ENCODE data around the gene WDR12. TPM values are rescaled to one million over a fixed set of nuclear protein-coding genes. Genes with fewer than 3 reads are reported as not detected.
A peak's percentile ranks its signal among the peaks of the same experiment; 100 is the strongest.
"Not testable (repeated sequence)": the region's sequence is repeated elsewhere in the genome, so short reads cannot be mapped to it uniquely, and the experiment has no call there.

WDR12 gene
- 33.5 TPM for total RNA-seq (ENCODE audit: unreplicated experiment)
- long read RNA-seq, full-length matches to known transcripts, result 14 of 17 reads
- long read RNA-seq, partial matches to known transcripts, result 1 of 17 reads
- long read RNA-seq, other reads (novel, unspliced or antisense), result 2 of 17 reads

DNA sequence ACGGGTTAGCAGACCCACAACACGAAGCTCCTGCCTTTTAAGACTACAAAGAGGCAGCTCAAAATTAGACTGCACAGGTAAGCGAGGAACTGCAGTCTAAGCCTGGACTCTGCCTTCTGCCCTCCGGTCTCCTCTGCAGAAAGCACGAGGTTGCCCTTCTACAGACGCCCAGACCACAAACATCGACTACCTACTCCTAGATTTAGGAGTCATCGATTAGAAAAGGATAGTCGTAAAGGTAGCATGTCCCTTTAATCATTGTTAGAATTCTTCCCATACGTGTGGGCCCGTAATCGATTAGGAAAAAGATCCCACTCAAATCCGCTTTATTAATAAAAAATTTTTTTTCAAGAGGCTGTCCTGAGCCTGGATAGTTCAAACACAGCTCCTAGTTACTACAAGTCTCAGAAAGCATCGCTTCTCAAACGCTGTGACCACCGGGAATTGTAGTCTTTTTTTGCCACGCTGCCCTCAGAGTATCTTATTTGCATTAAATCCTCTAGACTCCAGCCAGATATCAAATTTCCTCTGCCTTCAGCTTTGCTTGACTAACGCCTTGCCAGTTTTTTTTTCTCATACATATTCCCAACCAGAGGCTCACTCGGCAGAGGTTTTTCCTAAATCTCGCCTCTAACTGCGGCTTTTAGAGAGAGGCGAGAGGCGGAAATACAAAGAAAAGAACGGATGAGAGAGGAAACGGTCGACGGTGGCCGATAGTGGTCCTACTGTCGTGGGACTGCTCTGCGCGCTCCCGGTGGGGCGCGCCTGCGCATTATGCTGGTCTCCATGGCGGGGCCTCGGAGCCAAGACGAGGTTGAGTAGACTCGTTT lies at the start of gene WDR12, which contains the start of gene CARF:
Gene WDR12, minus strand, starts transcription at position 162 of the 830 bp plus-strand sequence. CDS start 197 bp downstream, outside the sequence.
Gene CARF, plus strand, starts transcription at position 764 of the 830 bp plus-strand sequence. CDS start 29,628 bp downstream, outside the sequence.
- H3K27ac Mint-ChIP-seq (ENCODE audit: unreplicated experiment), result peak within 1 kb of the TSS; percentile 98
- peaks cover 10% of the 10 kb centered on the region for H3K4me1 Mint-ChIP-seq (ENCODE audit: unreplicated experiment)
- no peaks in the 10 kb centered on the region for H3K9me3 Mint-ChIP-seq (ENCODE audit: unreplicated experiment)
- peak; percentile 88 for DNase-seq (ENCODE audit: low spot score)
- peaks cover 4% of the 10 kb centered on the region for H3K36me3 Mint-ChIP-seq (ENCODE audit: low read depth, unreplicated experiment)
- TF ChIP-seq, protein P1, sequence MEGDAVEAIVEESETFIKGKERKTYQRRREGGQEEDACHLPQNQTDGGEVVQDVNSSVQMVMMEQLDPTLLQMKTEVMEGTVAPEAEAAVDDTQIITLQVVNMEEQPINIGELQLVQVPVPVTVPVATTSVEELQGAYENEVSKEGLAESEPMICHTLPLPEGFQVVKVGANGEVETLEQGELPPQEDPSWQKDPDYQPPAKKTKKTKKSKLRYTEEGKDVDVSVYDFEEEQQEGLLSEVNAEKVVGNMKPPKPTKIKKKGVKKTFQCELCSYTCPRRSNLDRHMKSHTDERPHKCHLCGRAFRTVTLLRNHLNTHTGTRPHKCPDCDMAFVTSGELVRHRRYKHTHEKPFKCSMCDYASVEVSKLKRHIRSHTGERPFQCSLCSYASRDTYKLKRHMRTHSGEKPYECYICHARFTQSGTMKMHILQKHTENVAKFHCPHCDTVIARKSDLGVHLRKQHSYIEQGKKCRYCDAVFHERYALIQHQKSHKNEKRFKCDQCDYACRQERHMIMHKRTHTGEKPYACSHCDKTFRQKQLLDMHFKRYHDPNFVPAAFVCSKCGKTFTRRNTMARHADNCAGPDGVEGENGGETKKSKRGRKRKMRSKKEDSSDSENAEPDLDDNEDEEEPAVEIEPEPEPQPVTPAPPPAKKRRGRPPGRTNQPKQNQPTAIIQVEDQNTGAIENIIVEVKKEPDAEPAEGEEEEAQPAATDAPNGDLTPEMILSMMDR (IDR thresholded peaks at IDR 0.05; ENCODE audit: unreplicated experiment), result no peak
- peaks cover 4% of the 10 kb centered on the region for H3K27me3 Mint-ChIP-seq (ENCODE audit: unreplicated experiment)
- peak within 1 kb of the TSS; percentile 99 for H3K4me3 Mint-ChIP-seq (ENCODE audit: unreplicated experiment)

DNA sequence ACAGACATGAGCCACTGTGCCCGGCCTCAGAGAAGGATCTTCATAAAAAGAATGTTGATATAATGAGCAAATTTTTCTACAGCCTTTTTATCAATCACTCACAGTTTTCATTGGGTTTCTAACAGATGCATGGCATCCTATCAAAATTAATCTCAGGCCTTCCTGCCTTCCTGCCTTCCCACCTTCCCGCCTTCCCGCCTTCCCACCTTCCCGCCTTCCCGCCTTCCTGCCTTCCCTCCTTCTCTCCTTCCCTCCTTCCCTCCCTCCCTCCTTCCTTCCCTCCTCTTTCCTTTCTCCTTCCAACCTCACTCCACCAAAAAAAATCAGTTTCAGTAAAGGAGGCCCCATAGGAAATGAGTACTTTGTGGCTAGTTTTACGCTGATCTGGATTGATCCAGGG lies 49.1 kb upstream of the WDR12 start:
- H3K27me3 Mint-ChIP-seq (ENCODE audit: unreplicated experiment), result no peaks in the 10 kb centered on the region

DNA sequence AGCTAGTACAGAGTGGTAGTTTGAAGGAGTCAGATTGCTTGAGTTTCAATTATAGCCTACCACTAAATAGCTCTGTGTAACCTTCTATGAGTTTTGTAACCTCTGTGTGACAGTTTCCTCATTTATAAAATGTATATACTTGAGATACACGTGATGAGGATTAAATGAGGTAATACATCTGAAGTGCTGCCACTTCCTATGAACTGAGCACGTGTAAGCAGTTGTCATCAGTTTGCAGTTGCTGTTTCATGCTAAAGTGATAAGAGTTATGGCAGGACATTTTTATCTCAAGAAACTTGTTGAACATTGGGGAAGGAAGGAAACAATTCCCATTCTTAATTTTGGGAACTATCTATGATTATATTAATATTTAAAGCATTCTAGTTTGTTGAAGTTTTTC lies 39.1 kb upstream of the WDR12 start:
- DNase-seq (ENCODE audit: low spot score), result no peak
- H3K9me3 Mint-ChIP-seq (ENCODE audit: unreplicated experiment), result no peaks in the 10 kb centered on the region
- no peaks in the 10 kb centered on the region for H3K4me1 Mint-ChIP-seq (ENCODE audit: unreplicated experiment)
- H3K27me3 Mint-ChIP-seq (ENCODE audit: unreplicated experiment), result no peaks in the 10 kb centered on the region
- H3K4me3 Mint-ChIP-seq (ENCODE audit: unreplicated experiment), result no peak overlapping the region
- no peak overlapping the region for H3K27ac Mint-ChIP-seq (ENCODE audit: unreplicated experiment)
- H3K36me3 Mint-ChIP-seq (ENCODE audit: low read depth, unreplicated experiment), result peaks cover 27% of the 10 kb centered on the region
- TF ChIP-seq, protein P1 (IDR thresholded peaks at IDR 0.05; ENCODE audit: unreplicated experiment), result no peak

More for the DNA sequence above, 49.1 kb upstream of the WDR12 start:
- no peak for DNase-seq (ENCODE audit: low spot score)
- H3K4me3 Mint-ChIP-seq (ENCODE audit: unreplicated experiment), result no peak overlapping the region
- no peaks in the 10 kb centered on the region for H3K36me3 Mint-ChIP-seq (ENCODE audit: low read depth, unreplicated experiment)
- TF ChIP-seq, protein P1 (IDR thresholded peaks at IDR 0.05; ENCODE audit: unreplicated experiment), result no peak
- H3K27ac Mint-ChIP-seq (ENCODE audit: unreplicated experiment), result no peak overlapping the region
- H3K9me3 Mint-ChIP-seq (ENCODE audit: unreplicated experiment), result no peaks in the 10 kb centered on the region
- H3K4me1 Mint-ChIP-seq (ENCODE audit: unreplicated experiment), result no peaks in the 10 kb centered on the region

DNA sequence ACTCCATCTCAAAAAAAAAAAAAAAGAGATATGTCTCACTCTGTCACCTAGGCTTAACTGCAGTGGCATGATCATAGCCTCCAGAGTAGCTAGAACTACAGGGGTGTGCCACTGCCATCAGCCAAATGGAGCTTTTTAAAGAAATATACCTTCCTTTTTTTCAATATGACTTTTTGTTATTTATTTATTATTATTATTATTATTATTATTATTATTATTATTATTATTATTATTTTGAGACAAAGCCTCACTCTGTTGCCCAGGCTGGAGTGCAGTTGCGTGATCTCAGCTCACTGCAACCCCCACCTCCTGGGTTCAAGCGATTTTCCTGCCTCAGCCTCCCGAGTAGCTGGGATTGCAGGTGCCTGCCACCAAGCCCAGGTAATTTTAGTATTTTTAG lies 37.9 kb upstream of the WDR12 start:
- not testable (repeated sequence) for H3K9me3 Mint-ChIP-seq (ENCODE audit: unreplicated experiment); H3K27ac Mint-ChIP-seq (ENCODE audit: unreplicated experiment); DNase-seq (ENCODE audit: low spot score); H3K4me1 Mint-ChIP-seq (ENCODE audit: unreplicated experiment); H3K4me3 Mint-ChIP-seq (ENCODE audit: unreplicated experiment); H3K27me3 Mint-ChIP-seq (ENCODE audit: unreplicated experiment)
- peaks cover 30% of the 10 kb centered on the region for H3K36me3 Mint-ChIP-seq (ENCODE audit: low read depth, unreplicated experiment)

DNA sequence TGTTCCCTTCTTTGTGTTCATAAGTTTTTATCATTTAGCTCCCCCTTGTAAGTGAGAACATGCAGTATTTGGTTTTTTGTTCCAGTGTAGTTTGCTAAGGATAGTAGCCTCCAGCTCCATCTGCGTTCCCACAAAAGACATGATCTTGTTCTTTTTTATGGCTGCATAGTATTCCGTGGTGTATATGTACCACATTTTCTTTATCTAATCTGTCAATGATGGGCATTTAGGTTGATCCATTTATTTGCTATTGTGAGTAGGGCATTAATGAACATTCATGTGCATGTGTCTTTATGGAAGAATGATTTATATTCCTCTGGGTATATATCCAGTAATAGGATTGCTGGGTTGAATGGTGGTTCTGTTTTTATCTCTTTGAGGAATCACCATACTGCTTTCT lies 34.0 kb upstream of the WDR12 start:
- H3K27me3 Mint-ChIP-seq (ENCODE audit: unreplicated experiment), result no peaks in the 10 kb centered on the region
- H3K4me1 Mint-ChIP-seq (ENCODE audit: unreplicated experiment), result no peaks in the 10 kb centered on the region
- no peaks in the 10 kb centered on the region for H3K9me3 Mint-ChIP-seq (ENCODE audit: unreplicated experiment)
- no peak overlapping the region for H3K4me3 Mint-ChIP-seq (ENCODE audit: unreplicated experiment)
- DNase-seq (ENCODE audit: low spot score), result no peak
- no peak overlapping the region for H3K27ac Mint-ChIP-seq (ENCODE audit: unreplicated experiment)
- TF ChIP-seq, protein P1 (IDR thresholded peaks at IDR 0.05; ENCODE audit: unreplicated experiment), result no peak
- H3K36me3 Mint-ChIP-seq (ENCODE audit: low read depth, unreplicated experiment), result peaks cover 30% of the 10 kb centered on the region

All from endothelial cell (in vitro differentiated cells).